ENCODE measurements around the gene PLBD2.

Gene PLBD2

GRCh38 chr12:113422886-113423669 is 64.7 kb downstream of the PLBD2 start:
- Histone ChIP-seq H3K9ac (ENCODE audit: low read length) (peak overlapping the region; percentile 26), H3K36me3 (ENCODE audit: control insufficient read depth, insufficient read depth, low read length) (no peaks in the 10 kb centered on the region), H3K4me3 (ENCODE audit: low read length) (peak overlapping the region; percentile 64), H3K4me1 (ENCODE audit: control insufficient read depth, insufficient read depth, low read length) (no peaks in the 10 kb centered on the region), H3K27me3 (ENCODE audit: control insufficient read depth, insufficient read depth, low read length) (peaks cover 7% of the 10 kb centered on the region), H3K27ac (ENCODE audit: low read depth, low read length) (no peak overlapping the region)

DNA sequence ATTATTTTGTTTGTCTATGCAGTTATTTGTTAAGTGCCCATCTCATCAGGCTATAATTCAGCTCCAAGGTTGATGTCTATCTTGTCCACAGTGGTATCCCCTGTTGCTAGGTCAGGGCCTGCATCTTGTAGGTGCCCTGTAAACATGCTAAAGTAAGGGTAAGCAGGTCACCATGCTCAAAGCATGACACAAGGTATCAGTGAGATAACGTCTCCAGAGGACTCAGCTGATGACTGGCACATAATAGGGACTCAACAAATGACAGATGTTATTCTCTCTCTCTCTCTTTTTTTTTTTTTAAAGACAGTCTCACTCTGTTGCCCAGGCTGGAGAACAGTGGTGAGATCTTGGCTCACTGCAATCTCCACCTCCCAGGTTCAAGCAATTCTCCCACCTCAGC is 66.1 kb downstream of the PLBD2 start:
- H3K9ac ChIP-seq (ENCODE audit: low read length), result no peak overlapping the region
- H3K27me3 ChIP-seq (ENCODE audit: control insufficient read depth, insufficient read depth, low read length), result peaks cover 7% of the 10 kb centered on the region
- no peaks in the 10 kb centered on the region for H3K36me3 ChIP-seq (ENCODE audit: control insufficient read depth, insufficient read depth, low read length)
- no peaks in the 10 kb centered on the region for H3K4me1 ChIP-seq (ENCODE audit: control insufficient read depth, insufficient read depth, low read length)
- no peak overlapping the region for H3K4me3 ChIP-seq (ENCODE audit: low read length)
- H3K27ac ChIP-seq (ENCODE audit: low read depth, low read length), result no peak overlapping the region

- Histone ChIP-seq H3K27me3 (ENCODE audit: control insufficient read depth, insufficient read depth, low read length) (peaks cover 7% of the 10 kb centered on the region), H3K4me3 (ENCODE audit: low read length) (no peak overlapping the region), H3K4me1 (ENCODE audit: control insufficient read depth, insufficient read depth, low read length) (no peaks in the 10 kb centered on the region), H3K9ac (ENCODE audit: low read length) (no peak overlapping the region), H3K27ac (ENCODE audit: low read depth, low read length) (no peak overlapping the region), H3K36me3 (ENCODE audit: control insufficient read depth, insufficient read depth, low read length) (no peaks in the 10 kb centered on the region)
Measured at GRCh38 chr12:113424915-113425823, 66.8 kb downstream of the PLBD2 start.

GRCh38 chr12:113425960-113426453 is 67.6 kb downstream of the PLBD2 start:
- H3K36me3 ChIP-seq (ENCODE audit: control insufficient read depth, insufficient read depth, low read length), result no peaks in the 10 kb centered on the region

GRCh38 chr12:113427882-113428281 is 69.5 kb downstream of the PLBD2 start:
- H3K9ac ChIP-seq (ENCODE audit: low read length), result no peak overlapping the region
- no peak overlapping the region for H3K4me3 ChIP-seq (ENCODE audit: low read length)
- H3K27ac ChIP-seq (ENCODE audit: low read depth, low read length), result no peak overlapping the region
- peaks cover 7% of the 10 kb centered on the region for H3K27me3 ChIP-seq (ENCODE audit: control insufficient read depth, insufficient read depth, low read length)
- no peaks in the 10 kb centered on the region for H3K4me1 ChIP-seq (ENCODE audit: control insufficient read depth, insufficient read depth, low read length)
- no peaks in the 10 kb centered on the region for H3K36me3 ChIP-seq (ENCODE audit: control insufficient read depth, insufficient read depth, low read length)

More at GRCh38 chr12:113425960-113426453, 67.6 kb downstream of the PLBD2 start:
- Histone ChIP-seq H3K9ac (ENCODE audit: low read length) (no peak overlapping the region), H3K27me3 (ENCODE audit: control insufficient read depth, insufficient read depth, low read length) (peaks cover 7% of the 10 kb centered on the region), H3K4me1 (ENCODE audit: control insufficient read depth, insufficient read depth, low read length) (no peaks in the 10 kb centered on the region), H3K27ac (ENCODE audit: low read depth, low read length) (no peak overlapping the region), H3K4me3 (ENCODE audit: low read length) (no peak overlapping the region)

- Histone ChIP-seq H3K27me3 (ENCODE audit: control insufficient read depth, insufficient read depth, low read length) (peaks cover 7% of the 10 kb centered on the region), H3K36me3 (ENCODE audit: control insufficient read depth, insufficient read depth, low read length) (no peaks in the 10 kb centered on the region)
Measured at GRCh38 chr12:113428482-113428881, 70.1 kb downstream of the PLBD2 start.

DNA sequence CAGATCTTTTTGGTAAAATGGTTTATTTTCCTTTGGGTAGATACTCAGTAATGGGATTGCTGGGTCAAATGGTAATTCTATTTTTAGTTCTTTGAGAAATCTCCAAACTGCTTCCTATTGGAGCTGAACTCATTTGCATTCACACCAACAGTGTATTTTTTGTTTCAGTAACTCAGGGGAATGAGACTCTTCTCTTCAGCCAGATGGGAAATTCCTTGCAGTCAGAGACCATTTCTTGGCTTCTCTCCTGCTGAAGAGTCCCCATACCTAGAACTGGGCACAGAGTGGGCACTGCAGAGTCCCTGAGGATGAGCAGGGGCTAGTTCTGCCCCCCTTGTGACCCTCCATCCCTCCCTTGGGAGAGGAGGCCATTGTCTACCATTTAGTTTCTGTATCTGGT is 74.6 kb downstream of the PLBD2 start:
- peaks cover 1% of the 10 kb centered on the region for H3K27me3 ChIP-seq (ENCODE audit: control insufficient read depth, insufficient read depth, low read length)
- no peaks in the 10 kb centered on the region for H3K36me3 ChIP-seq (ENCODE audit: control insufficient read depth, insufficient read depth, low read length)
- no peaks in the 10 kb centered on the region for H3K4me1 ChIP-seq (ENCODE audit: control insufficient read depth, insufficient read depth, low read length)
- no peak overlapping the region for H3K4me3 ChIP-seq (ENCODE audit: low read length)
- H3K27ac ChIP-seq (ENCODE audit: low read depth, low read length), result no peak overlapping the region
- H3K9ac ChIP-seq (ENCODE audit: low read length), result no peak overlapping the region

More at GRCh38 chr12:113428482-113428881, 70.1 kb downstream of the PLBD2 start:
- no peak overlapping the region for H3K27ac ChIP-seq (ENCODE audit: low read depth, low read length)
- no peak overlapping the region for H3K9ac ChIP-seq (ENCODE audit: low read length)
- no peaks in the 10 kb centered on the region for H3K4me1 ChIP-seq (ENCODE audit: control insufficient read depth, insufficient read depth, low read length)
- H3K4me3 ChIP-seq (ENCODE audit: low read length), result no peak overlapping the region

- no peaks in the 10 kb centered on the region for H3K27me3 ChIP-seq (ENCODE audit: control insufficient read depth, insufficient read depth, low read length)
- H3K4me1 ChIP-seq (ENCODE audit: control insufficient read depth, insufficient read depth, low read length), result no peaks in the 10 kb centered on the region
- H3K4me3 ChIP-seq (ENCODE audit: low read length), result no peak overlapping the region
- no peak overlapping the region for H3K27ac ChIP-seq (ENCODE audit: low read depth, low read length)
- H3K9ac ChIP-seq (ENCODE audit: low read length), result no peak overlapping the region
- no peaks in the 10 kb centered on the region for H3K36me3 ChIP-seq (ENCODE audit: control insufficient read depth, insufficient read depth, low read length)
Measured at GRCh38 chr12:113435367-113435766, 77.0 kb downstream of the PLBD2 start.

DNA sequence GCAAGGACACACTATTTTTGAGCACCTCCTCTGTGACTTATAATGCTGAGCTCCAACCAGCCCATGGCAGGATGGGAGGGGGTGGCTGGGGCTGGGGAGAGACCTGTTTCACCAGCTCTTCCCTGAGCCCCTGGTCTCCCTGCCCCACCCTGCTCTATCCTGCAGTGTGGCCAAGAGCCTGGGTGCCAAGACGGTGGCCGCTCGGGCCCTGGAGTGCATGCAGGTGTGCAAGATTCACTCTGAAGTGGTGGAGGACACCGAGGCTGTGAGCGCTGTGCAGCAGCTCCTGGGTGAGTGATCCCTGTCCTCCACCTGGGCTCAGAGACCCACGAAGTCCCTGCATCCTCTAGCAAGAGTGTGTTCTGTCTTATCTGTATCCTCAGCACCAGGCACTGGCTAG is 78.2 kb downstream of the PLBD2 start:
- Histone ChIP-seq H3K4me3 (ENCODE audit: low read length) (no peak overlapping the region), H3K9ac (ENCODE audit: low read length) (no peak overlapping the region), H3K36me3 (ENCODE audit: control insufficient read depth, insufficient read depth, low read length) (no peaks in the 10 kb centered on the region), H3K4me1 (ENCODE audit: control insufficient read depth, insufficient read depth, low read length) (no peaks in the 10 kb centered on the region), H3K27me3 (ENCODE audit: control insufficient read depth, insufficient read depth, low read length) (no peaks in the 10 kb centered on the region), H3K27ac (ENCODE audit: low read depth, low read length) (no peak overlapping the region)

GRCh38 chr12:113436993-113437728 is 78.8 kb downstream of the PLBD2 start:
- Histone ChIP-seq H3K27me3 (ENCODE audit: control insufficient read depth, insufficient read depth, low read length) (no peaks in the 10 kb centered on the region), H3K27ac (ENCODE audit: low read depth, low read length) (no peak overlapping the region), H3K36me3 (ENCODE audit: control insufficient read depth, insufficient read depth, low read length) (no peaks in the 10 kb centered on the region), H3K9ac (ENCODE audit: low read length) (no peak overlapping the region), H3K4me1 (ENCODE audit: control insufficient read depth, insufficient read depth, low read length) (no peaks in the 10 kb centered on the region), H3K4me3 (ENCODE audit: low read length) (no peak overlapping the region)

DNA sequence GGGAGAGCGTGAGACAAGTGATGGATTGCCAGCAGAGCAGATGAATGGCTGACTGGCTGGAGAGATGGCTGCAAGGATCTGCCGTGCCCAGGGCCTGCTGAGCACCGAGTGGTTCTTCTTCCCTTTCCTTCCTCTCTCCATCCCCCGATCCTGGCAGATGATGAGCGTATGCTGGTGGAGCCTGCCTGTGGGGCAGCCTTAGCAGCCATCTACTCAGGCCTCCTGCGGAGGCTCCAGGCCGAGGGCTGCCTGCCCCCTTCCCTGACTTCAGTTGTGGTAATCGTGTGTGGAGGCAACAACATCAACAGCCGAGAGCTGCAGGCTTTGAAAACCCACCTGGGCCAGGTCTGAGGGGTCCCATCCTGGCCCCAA is 79.3 kb downstream of the PLBD2 start:
- Histone ChIP-seq H3K9ac (ENCODE audit: low read length) (no peak overlapping the region), H3K27me3 (ENCODE audit: control insufficient read depth, insufficient read depth, low read length) (no peaks in the 10 kb centered on the region), H3K4me1 (ENCODE audit: control insufficient read depth, insufficient read depth, low read length) (no peaks in the 10 kb centered on the region), H3K27ac (ENCODE audit: low read depth, low read length) (no peak overlapping the region), H3K4me3 (ENCODE audit: low read length) (no peak overlapping the region), H3K36me3 (ENCODE audit: control insufficient read depth, insufficient read depth, low read length) (no peaks in the 10 kb centered on the region)

Measured in rectal smooth muscle tissue (tissue), 1 donor.